HEK293 (cell line): Measurements from ENCODE around the gene PCBP4.

Experiments
- CTCF ChIA-PET: fragments of 350-600 bp; formaldehyde crosslinking; extraction: SDS; loops from one replicate; lab custom pipeline; 2021; ENCODE audit warnings: antibody characterized with exemption; lab: Yijun Ruan, JAX
- POLR2A ChIA-PET: fragments of 300-600 bp; formaldehyde crosslinking; extraction: SDS; loops from one replicate; lab custom pipeline; 2020; ENCODE audit warnings: antibody characterized with exemption, inconsistent platforms; lab: Yijun Ruan, JAX
- H3K27ac ChIP-seq: fragments of 200-500 bp; sonication (Bioruptor generic); 2 replicates; pipeline ENCODE4 v1.5.1; 2014; ENCODE audit warnings: low read depth, low read length, control low read depth, inconsistent platforms; ENCODE audit errors: extremely low read depth
- H3K36me3 ChIP-seq, 2 experiments: fragments of 200-500 bp in 1 of 2; sonication (Bioruptor generic) in 1 of 2; 1 replicate in 1 of 2; 2 replicates in 1 of 2; pipeline ENCODE4 v1.5.1; 2014 to 2017; ENCODE audit warnings: inconsistent platforms in 2 of 2, low read length in 2 of 2; ENCODE audit not compliant: control insufficient read depth in 2 of 2, insufficient read depth in 1 of 2
- H3K4me1 ChIP-seq: fragments of 200-500 bp; sonication (Bioruptor generic); 2 replicates; pipeline ENCODE4 v1.5.1; 2014; ENCODE audit warnings: mild to moderate bottlenecking, low read length, inconsistent platforms; ENCODE audit not compliant: control insufficient read depth, insufficient read depth
- H3K4me3 ChIP-seq: 2 replicates; pipeline ENCODE4 v1.5.1; 2011; ENCODE audit warnings: low read depth, mild to moderate bottlenecking, control low read depth, low read length, moderate library complexity
- H3K9me3 ChIP-seq: fragments of 200-500 bp; sonication (Bioruptor generic); 2 replicates; pipeline ENCODE4 v1.5.1; 2014; ENCODE audit warnings: low read depth, low read length, inconsistent platforms; ENCODE audit not compliant: control insufficient read depth, insufficient read depth
- ATF2 ChIP-seq: fragments of 450-650 bp; formaldehyde crosslinking; IDR thresholded peaks from 2 replicates; pipeline ENCODE4 v1.5.1; 2016; ENCODE audit warnings: missing biosample characterization, missing genetic modification characterization, low read depth
- FEZF1 ChIP-seq: fragments of 450-650 bp; formaldehyde crosslinking; IDR thresholded peaks from 2 replicates; pipeline ENCODE4 v1.5.1; 2016; ENCODE audit warnings: missing biosample characterization, missing genetic modification characterization
- GFI1B ChIP-seq: fragments of 450-650 bp; formaldehyde crosslinking; IDR thresholded peaks from 2 replicates; pipeline ENCODE4 v1.5.1; 2016; ENCODE audit warnings: missing biosample characterization, missing genetic modification characterization
- HIC1 ChIP-seq: fragments of 450-650 bp; formaldehyde crosslinking; IDR thresholded peaks from 2 replicates; pipeline ENCODE4 v1.5.1; 2016; ENCODE audit warnings: missing biosample characterization, missing genetic modification characterization
- KLF9 ChIP-seq: fragments of 450-650 bp; formaldehyde crosslinking; IDR thresholded peaks from 2 replicates; pipeline ENCODE4 v1.5.1; 2016; ENCODE audit warnings: missing biosample characterization, missing genetic modification characterization, low read depth
- SCRT1 ChIP-seq: fragments of 450-650 bp; formaldehyde crosslinking; IDR thresholded peaks from 2 replicates; pipeline ENCODE4 v1.5.1; 2016; ENCODE audit warnings: missing biosample characterization, missing genetic modification characterization, borderline replicate concordance
- SP3 ChIP-seq: fragments of 450-650 bp; formaldehyde crosslinking; IDR thresholded peaks from 2 replicates; pipeline ENCODE4 v1.5.1; 2016; ENCODE audit warnings: missing biosample characterization, missing genetic modification characterization
- ZBTB10 ChIP-seq: fragments of 450-650 bp; formaldehyde crosslinking; IDR thresholded peaks from 2 replicates; pipeline ENCODE4 v1.5.1; 2016; ENCODE audit warnings: missing biosample characterization, missing genetic modification characterization
- ZBTB48 ChIP-seq: fragments of 450-650 bp; formaldehyde crosslinking; IDR thresholded peaks from 2 replicates; pipeline ENCODE4 v1.5.1; 2016; ENCODE audit warnings: missing biosample characterization, missing genetic modification characterization
- ZNF18 ChIP-seq: fragments of 450-650 bp; formaldehyde crosslinking; IDR thresholded peaks from 2 replicates; pipeline ENCODE4 v1.5.1; 2016; ENCODE audit warnings: missing biosample characterization, missing genetic modification characterization
- ZNF184 ChIP-seq: fragments of 450-650 bp; IDR thresholded peaks from 2 replicates; pipeline ENCODE4 v1.5.1; 2018; ENCODE audit warnings: missing biosample characterization, mild to moderate bottlenecking, missing genetic modification characterization
- ZNF248 ChIP-seq: fragments of 450-650 bp; formaldehyde crosslinking; IDR thresholded peaks from 2 replicates; pipeline ENCODE4 v1.5.1; 2017; ENCODE audit warnings: missing biosample characterization, missing genetic modification characterization
- ZNF48 ChIP-seq: fragments of 450-650 bp; formaldehyde crosslinking; IDR thresholded peaks from 2 replicates; pipeline ENCODE4 v1.5.1; 2016; ENCODE audit warnings: missing biosample characterization, missing genetic modification characterization
- ZNF645 ChIP-seq: fragments of 450-650 bp; formaldehyde crosslinking; IDR thresholded peaks from 2 replicates; pipeline ENCODE4; 2016; ENCODE audit warnings: missing biosample characterization, missing genetic modification characterization
- ZNF660 ChIP-seq: fragments of 450-650 bp; IDR thresholded peaks from 2 replicates; pipeline ENCODE4 v1.5.1; 2018; ENCODE audit warnings: missing biosample characterization, mild to moderate bottlenecking, missing genetic modification characterization
- ZNF664 ChIP-seq: fragments of 450-650 bp; formaldehyde crosslinking; IDR thresholded peaks from 2 replicates; pipeline ENCODE4 v1.5.1; 2016; ENCODE audit warnings: missing biosample characterization, missing genetic modification characterization
- ZNF670 ChIP-seq: fragments of 450-650 bp; formaldehyde crosslinking; IDR thresholded peaks from 2 replicates; pipeline ENCODE4 v1.5.1; 2016; ENCODE audit warnings: missing biosample characterization, missing genetic modification characterization, low read depth
- ZNF701 ChIP-seq: fragments of 450-650 bp; formaldehyde crosslinking; IDR thresholded peaks from 2 replicates; pipeline ENCODE4 v1.5.1; 2016; ENCODE audit warnings: missing biosample characterization, missing genetic modification characterization
- ZNF704 ChIP-seq: fragments of 450-650 bp; formaldehyde crosslinking; IDR thresholded peaks from 2 replicates; pipeline ENCODE4 v1.5.1; 2016; ENCODE audit warnings: missing biosample characterization, missing genetic modification characterization

The PCBP4 gene

GRCh38 chr3:51960386-51960785, 6.9 kb downstream of the PCBP4 start:
- ChIA-PET CTCF (interaction anchor here (1.3 kb wide), 1 partner anchor 13 kb away, joined by 4 read pairs; the partner anchor contains the start of gene ABHD14B), POLR2A (no interaction called here)
- Histone ChIP-seq H3K27ac (no peak overlapping the region), H3K9me3 (no peaks in the 10 kb centered on the region), H3K4me3 (no peak overlapping the region), H3K4me1 (no peaks in the 10 kb centered on the region), H3K36me3 (peaks cover 0 to 35% of the 10 kb centered on the region in 2 experiments; a peak in 1 of 3 replicates)
- TF ChIP-seq ZBTB10 (tag by site-specific recombination) (no peak), ZNF184 (no peak), KLF9 (no peak)

- peaks cover 0 to 35% of the 10 kb centered on the region in 2 experiments; a peak in 1 of 3 replicates for H3K36me3 ChIP-seq
- POLR2A ChIA-PET = no interaction called here
- H3K4me3 ChIP-seq = no peak overlapping the region
- CTCF ChIA-PET = interaction anchor here (1.3 to 1.4 kb wide), 2 partner anchors 14 to 18 kb away, joined by 4 read pairs; partner anchors contain the start of genes ABHD14B and RRP9
- no peak overlapping the region for H3K27ac ChIP-seq
- no peaks in the 10 kb centered on the region for H3K9me3 ChIP-seq
- TF ChIP-seq HIC1 (tag by site-specific recombination) (no peak), ZNF704 (tag by site-specific recombination) (no peak), SCRT1 (tag by site-specific recombination) (no peak), SP3 (tag by site-specific recombination) (no peak), ZNF645 (tag by site-specific recombination) (no peak), ZNF701 (tag by site-specific recombination) (no peak), ZBTB48 (no peak), ZNF248 (no peak), GFI1B (tag by site-specific recombination) (no peak), ZNF18 (no peak), ZNF660 (tag by site-specific recombination) (no peak), ZNF664 (tag by site-specific recombination) (no peak), ATF2 (tag by site-specific recombination) (no peak), ZNF670 (tag by site-specific recombination) (no peak), FEZF1 (tag by site-specific recombination) (no peak), ZNF48 (no peak)
- no peaks in the 10 kb centered on the region for H3K4me1 ChIP-seq
These were observed 7.6 kb downstream of the PCBP4 start for GRCh38 chr3:51959651-51960050.
